WTC11 (cell line): Measurements from ENCODE around the gene POMT1. TPM values are rescaled to one million over a fixed set of nuclear protein-coding genes. Genes with fewer than 3 reads are reported as not detected.

ENCODE experiments used
- ATF6 ChIP-seq: sonication (generic); formaldehyde crosslinking; IDR thresholded peaks from 2 replicates; pipeline ENCODE4 v1.8.1; 2023; ENCODE audit warnings: mild to moderate bottlenecking, missing genetic modification reagents
- CDX4 ChIP-seq: fragments of 250-450 bp; sonication (Bioruptor Pico); IDR thresholded peaks from 2 replicates; pipeline ENCODE4 v1.9.0; 2021; ENCODE audit warnings: moderate library complexity, mild to moderate bottlenecking, inconsistent platforms, borderline replicate concordance
- CREB1 ChIP-seq: sonication (generic); formaldehyde crosslinking; IDR thresholded peaks from 2 replicates; pipeline ENCODE4 v1.8.0; 2023; ENCODE audit warnings: mild to moderate bottlenecking, missing genetic modification reagents
- CREM ChIP-seq: sonication (generic); formaldehyde crosslinking; IDR thresholded peaks from 2 replicates; pipeline ENCODE4 v1.8.1; 2022; ENCODE audit warnings: mild to moderate bottlenecking, missing genetic modification reagents, moderate library complexity
- ELF4 ChIP-seq: sonication (generic); formaldehyde crosslinking; IDR thresholded peaks from 2 replicates; pipeline ENCODE4 v1.8.1; 2022; ENCODE audit warnings: low read depth, mild to moderate bottlenecking, moderate library complexity, missing genetic modification reagents
- EMX1 ChIP-seq: fragments of 250-450 bp; sonication (Bioruptor Pico); IDR thresholded peaks from 2 replicates; pipeline ENCODE4 v1.8.0; 2021; ENCODE audit warnings: mild to moderate bottlenecking
- ERG ChIP-seq: fragments of 250-450 bp; sonication (Bioruptor Pico); IDR thresholded peaks from 2 replicates; pipeline ENCODE4 v1.8.0; 2021; ENCODE audit warnings: mild to moderate bottlenecking
- FOXP4 ChIP-seq: sonication (generic); formaldehyde crosslinking; IDR thresholded peaks from 2 replicates; pipeline ENCODE4 v1.8.0; 2022; ENCODE audit warnings: mild to moderate bottlenecking, missing genetic modification reagents
- KAT7 ChIP-seq: sonication (generic); formaldehyde crosslinking; IDR thresholded peaks from 2 replicates; pipeline ENCODE4 v1.8.1; 2023; ENCODE audit warnings: missing genetic modification reagents, mild to moderate bottlenecking, borderline replicate concordance
- NR1H2 ChIP-seq: sonication (generic); formaldehyde crosslinking; IDR thresholded peaks from 2 replicates; pipeline ENCODE4 v1.9.0; 2021; ENCODE audit warnings: mild to moderate bottlenecking, moderate library complexity, missing genetic modification reagents
- NR3C1 ChIP-seq: sonication (generic); formaldehyde crosslinking; conservative IDR thresholded peaks from 2 replicates; pipeline ENCODE4 v1.8.1; 2023; ENCODE audit warnings: low read depth, mild to moderate bottlenecking, missing genetic modification reagents
- OVOL2 ChIP-seq: fragments of 250-450 bp; sonication (Bioruptor Pico); IDR thresholded peaks from 2 replicates; pipeline ENCODE4 v1.9.0; 2021; ENCODE audit warnings: mild to moderate bottlenecking, borderline replicate concordance
- PRDM15 ChIP-seq: sonication (generic); formaldehyde crosslinking; IDR thresholded peaks from 2 replicates; pipeline ENCODE4 v1.8.0; 2022; ENCODE audit warnings: missing genetic modification reagents
- SMAD4 ChIP-seq: sonication (generic); formaldehyde crosslinking; IDR thresholded peaks from 2 replicates; pipeline ENCODE4 v1.8.0; 2022; ENCODE audit warnings: mild to moderate bottlenecking, missing genetic modification reagents
- USF2 ChIP-seq: sonication (generic); formaldehyde crosslinking; IDR thresholded peaks from 2 replicates; pipeline ENCODE4 v1.8.1; 2023; ENCODE audit warnings: mild to moderate bottlenecking, missing genetic modification reagents, moderate library complexity
- ZBTB43 ChIP-seq: sonication (generic); formaldehyde crosslinking; IDR thresholded peaks from 2 replicates; pipeline ENCODE4 v1.8.1; 2023; ENCODE audit warnings: mild to moderate bottlenecking, missing genetic modification reagents
- ZMAT4 ChIP-seq: fragments of 250-450 bp; sonication (Bioruptor Pico); IDR thresholded peaks from 2 replicates; pipeline ENCODE4 v1.9.0; 2021; ENCODE audit warnings: mild to moderate bottlenecking
- ZNF281 ChIP-seq: sonication (generic); formaldehyde crosslinking; IDR thresholded peaks from 2 replicates; pipeline ENCODE4 v1.8.0; 2023; ENCODE audit warnings: mild to moderate bottlenecking, missing genetic modification reagents
- ZNF425 ChIP-seq: fragments of 250-450 bp; sonication (Bioruptor Pico); conservative IDR thresholded peaks from 2 replicates; pipeline ENCODE4 v1.9.0; 2021; ENCODE audit warnings: mild to moderate bottlenecking
- total RNA-seq: library from RNA; stranded (reverse); gene quantifications from 3 replicates; pipeline ENCODE4 v1.2.3, GENCODE V29; 2021

The POMT1 gene
- total RNA-seq, 1 experiment from 2014 or later = 36.2 TPM

- TF ChIP-seq ZNF281 (CRISPR knock-in tag) = peak; percentile 78
- no peak for TF ChIP-seq CDX4 (CRISPR knock-in tag)
- TF ChIP-seq USF2 (CRISPR knock-in tag) = no peak; the same call in 1 of the 2 replicates
- TF ChIP-seq KAT7 = no peak
- no peak for TF ChIP-seq ZMAT4 (CRISPR knock-in tag)
- TF ChIP-seq OVOL2 (CRISPR knock-in tag) = no peak
- TF ChIP-seq ERG (CRISPR knock-in tag) = peak; percentile 84; the same call in 1 of the 2 replicates
- TF ChIP-seq NR1H2 (CRISPR knock-in tag) = no peak
- no peak for TF ChIP-seq SMAD4
- no peak for TF ChIP-seq PRDM15 (CRISPR knock-in tag)
- TF ChIP-seq EMX1 (CRISPR knock-in tag) = peak; percentile 85
- TF ChIP-seq NR3C1 (CRISPR knock-in tag) = no peak
- peak; percentile 92 for TF ChIP-seq FOXP4
- no peak for TF ChIP-seq ZBTB43 (CRISPR knock-in tag)
- no peak for TF ChIP-seq ATF6 (CRISPR knock-in tag)
- peak; percentile 85 for TF ChIP-seq CREB1 (CRISPR knock-in tag)
- no peak for TF ChIP-seq ELF4
- no peak for TF ChIP-seq ZNF425 (CRISPR knock-in tag)
- peak; percentile 86 for TF ChIP-seq CREM
Observed at GRCh38 chr9:131502781-131503625, at the start of gene POMT1 (continued).
